Endothelial cell of umbilical vein (primary cell): ENCODE measurements around the gene IGSF23. TPM values are rescaled to one million over a fixed set of nuclear protein-coding genes. Genes with fewer than 3 reads are reported as not detected.

ENCODE experiments used
- BruUV-seq: library from RNA; stranded (reverse); fragments of 400-500 nt; replicated peaks from 2 replicates; lab custom pipeline; 2021; lab: Mats Ljungman, UMichigan
- CTCF ChIA-PET: fragments of 300-600, 350-600 bp; sonication (Branson Sonifier 250); formaldehyde crosslinking; loops from one replicate; lab custom pipeline; 2021; ENCODE audit warnings: antibody characterized with exemption, inconsistent platforms; lab: Charles Lee
- POLR2A ChIA-PET: fragments of 300-600, 350-600 bp; sonication (Branson Sonifier 250); formaldehyde crosslinking; loops from one replicate; lab custom pipeline; 2021; ENCODE audit warnings: antibody characterized with exemption, inconsistent platforms; lab: Charles Lee
- DNase-seq: peaks from one replicate; pipeline ENCODE4 v3.0.0-alpha.2; 2011; ENCODE audit warnings: low read depth, low spot score
- FAIRE-seq: peaks from 2 replicates; lab custom pipeline; 2011; peaks lifted over from hg19 to GRCh38; lab: Jason Lieb, UNC
- H2AFZ ChIP-seq: 2 replicates; pipeline ENCODE4 v1.6.0; 2012; ENCODE audit warnings: low read depth, low read length, control low read depth, inconsistent platforms
- H3K27ac ChIP-seq: 2 replicates; pipeline ENCODE4 v1.5.1; 2011; ENCODE audit warnings: low read depth, mild to moderate bottlenecking, control low read depth, low read length, moderate library complexity; ENCODE audit not compliant: insufficient read depth
- H3K27me3 ChIP-seq, 2 experiments: 2 replicates each; pipeline versions ENCODE4 v1.6.0 to v1.6.1; 2011; ENCODE audit warnings: low read length in 2 of 2, mixed read lengths in 1 of 2; ENCODE audit not compliant: control insufficient read depth in 2 of 2, insufficient read depth in 2 of 2
- H3K36me3 ChIP-seq, 2 experiments: 2 replicates in 1 of 2; 3 replicates in 1 of 2; pipeline ENCODE4 v1.5.1; 2011; ENCODE audit warnings: low read length in 2 of 2, mild to moderate bottlenecking in 1 of 2, moderate library complexity in 1 of 2; ENCODE audit not compliant: control insufficient read depth in 2 of 2, insufficient read depth in 2 of 2; ENCODE audit errors: extremely low read depth in 1 of 2
- H3K4me1 ChIP-seq: 3 replicates; pipeline ENCODE4 v1.5.1; 2011; ENCODE audit warnings: mild to moderate bottlenecking, low read length; ENCODE audit not compliant: control insufficient read depth, insufficient read depth; ENCODE audit errors: extremely low read depth
- H3K4me2 ChIP-seq: 2 replicates; pipeline ENCODE4 v1.6.1; 2011; ENCODE audit warnings: low read length, control low read depth, mixed read lengths; ENCODE audit not compliant: insufficient read depth
- H3K4me3 ChIP-seq, 3 experiments: fragments of 200-600 bp in 1 of 3; sonication (generic), shearing (Covaris generic) in 1 of 3; replicated peaks in 1 of 3; 2 replicates each; pipeline ENCODE4 v1.5.1; 2011 to 2016; ENCODE audit warnings: control low read depth in 3 of 3, low read length in 3 of 3, mild to moderate bottlenecking in 2 of 3, inconsistent platforms in 1 of 3, low read depth in 1 of 3, moderate library complexity in 1 of 3; ENCODE audit not compliant: insufficient read depth in 1 of 3
- H3K79me2 ChIP-seq: 2 replicates; pipeline ENCODE4 v1.6.0; 2012; ENCODE audit warnings: low read length, inconsistent platforms; ENCODE audit not compliant: control insufficient read depth, insufficient read depth
- H3K9ac ChIP-seq: replicated peaks from 2 replicates; pipeline ENCODE3; 2011; ENCODE audit warnings: low read length, control low read depth; ENCODE audit not compliant: insufficient read depth; ENCODE audit errors: extremely low read depth
- H3K9me1 ChIP-seq: replicated peaks from 3 replicates; pipeline ENCODE4 v1.6.0; 2011; ENCODE audit warnings: mild to moderate bottlenecking, low read length; ENCODE audit not compliant: control insufficient read depth, insufficient read depth; ENCODE audit errors: extremely low read depth
- H3K9me3 ChIP-seq: replicated peaks from 2 replicates; pipeline ENCODE4 v1.5.1; 2012; ENCODE audit warnings: low read length, inconsistent platforms; ENCODE audit not compliant: control insufficient read depth, insufficient read depth
- H4K20me1 ChIP-seq: replicated peaks from 2 replicates; pipeline ENCODE3; 2011; ENCODE audit warnings: mild to moderate bottlenecking, low read length; ENCODE audit not compliant: control insufficient read depth, insufficient read depth; ENCODE audit errors: extremely low read depth
- EZH2 ChIP-seq: IDR thresholded peaks from 2 replicates; pipeline ENCODE4 v1.6.1; 2012; ENCODE audit warnings: borderline replicate concordance, low read depth, mild to moderate bottlenecking, moderate library complexity, low read length, inconsistent platforms; ENCODE audit not compliant: severe bottlenecking
- FOS ChIP-seq: IDR thresholded peaks from 2 replicates; pipeline ENCODE4 v1.6.1; 2011; ENCODE audit warnings: mild to moderate bottlenecking, low read length, moderate library complexity, borderline replicate concordance; ENCODE audit not compliant: insufficient read depth
- GATA2 ChIP-seq: IDR thresholded peaks from 2 replicates; pipeline ENCODE4 v1.7.0; 2011; ENCODE audit warnings: low read depth, mild to moderate bottlenecking, moderate library complexity, mixed read lengths, low read length; ENCODE audit not compliant: insufficient read length, insufficient read depth
- JUN ChIP-seq: IDR thresholded peaks from 2 replicates; pipeline ENCODE4 v1.6.1; 2011; ENCODE audit warnings: borderline replicate concordance, low read depth; ENCODE audit not compliant: insufficient read length, insufficient read depth
- MAX ChIP-seq: IDR thresholded peaks from 2 replicates; pipeline ENCODE4 v1.6.1; 2011; ENCODE audit not compliant: insufficient read depth, insufficient read length
- MYC ChIP-seq: IDR thresholded peaks from one replicate; pipeline ENCODE4 v1.6.1; 2011; ENCODE audit warnings: mild to moderate bottlenecking, low read depth, low read length
- POLR2A ChIP-seq: IDR thresholded peaks from 2 replicates; pipeline ENCODE4 v1.6.1; 2012; ENCODE audit warnings: low read depth, mild to moderate bottlenecking, control low read depth, low read length
- POLR2AphosphoS5 ChIP-seq: IDR thresholded peaks from 2 replicates; pipeline ENCODE4 v1.6.1; 2012; ENCODE audit warnings: low read depth, mild to moderate bottlenecking, control low read depth, low read length, moderate library complexity; ENCODE audit not compliant: insufficient read depth
- dilution Hi-C: fragments of 300-500 bp; cut with MboI; formaldehyde crosslinking; loops from one replicate; pipeline ENCODE4 v1.15.0; 2019; ENCODE audit warnings: low sequenced_read_pairs; ENCODE audit not compliant: extremely low pct_ligation_motif_present
- intact Hi-C: fragments of 100-400 bp; cut with micrococcal nuclease; formaldehyde crosslinking; loops from one replicate; pipeline ENCODE4 v1.10.0; 2022
- polyA plus RNA-seq, 4 experiments: library from polyadenylated mRNA; depleted of rRNA in 3 of 4; stranded (reverse) in 3 of 4; unstranded in 1 of 4; fragments of >200 nt; gene quantifications; 2 replicates each; pipeline versions ENCODE4 v1.2.1 to v1.2.3, GENCODE V29; 2011 to 2012; ENCODE audit warnings: missing spikeins in 1 of 4
- total RNA-seq: library from RNA; stranded (reverse); gene quantifications from 2 replicates; pipeline ENCODE4 v1.2.3, GENCODE V29; 2021
- TF ChIP-seq, protein P1 (sequence below), 2 donors: IDR thresholded peaks; 1 replicate in 1 of 2; 2 replicates in 1 of 2; pipeline ENCODE4 v1.5.1; 2011; ENCODE audit warnings: low read length in 2 of 2, mild to moderate bottlenecking in 2 of 2, moderate library complexity in 2 of 2, control low read depth in 1 of 2, inconsistent platforms in 1 of 2, low read depth in 1 of 2; ENCODE audit not compliant: insufficient read depth in 1 of 2; ENCODE audit errors: extremely low read depth in 1 of 2

The IGSF23 gene
- total and polyA plus RNA-seq, 2 donors (not counting 3 experiments of a cell fraction or from before 2014, with no cell fraction given), result 0.73 TPM; not detected in 1

DNA sequence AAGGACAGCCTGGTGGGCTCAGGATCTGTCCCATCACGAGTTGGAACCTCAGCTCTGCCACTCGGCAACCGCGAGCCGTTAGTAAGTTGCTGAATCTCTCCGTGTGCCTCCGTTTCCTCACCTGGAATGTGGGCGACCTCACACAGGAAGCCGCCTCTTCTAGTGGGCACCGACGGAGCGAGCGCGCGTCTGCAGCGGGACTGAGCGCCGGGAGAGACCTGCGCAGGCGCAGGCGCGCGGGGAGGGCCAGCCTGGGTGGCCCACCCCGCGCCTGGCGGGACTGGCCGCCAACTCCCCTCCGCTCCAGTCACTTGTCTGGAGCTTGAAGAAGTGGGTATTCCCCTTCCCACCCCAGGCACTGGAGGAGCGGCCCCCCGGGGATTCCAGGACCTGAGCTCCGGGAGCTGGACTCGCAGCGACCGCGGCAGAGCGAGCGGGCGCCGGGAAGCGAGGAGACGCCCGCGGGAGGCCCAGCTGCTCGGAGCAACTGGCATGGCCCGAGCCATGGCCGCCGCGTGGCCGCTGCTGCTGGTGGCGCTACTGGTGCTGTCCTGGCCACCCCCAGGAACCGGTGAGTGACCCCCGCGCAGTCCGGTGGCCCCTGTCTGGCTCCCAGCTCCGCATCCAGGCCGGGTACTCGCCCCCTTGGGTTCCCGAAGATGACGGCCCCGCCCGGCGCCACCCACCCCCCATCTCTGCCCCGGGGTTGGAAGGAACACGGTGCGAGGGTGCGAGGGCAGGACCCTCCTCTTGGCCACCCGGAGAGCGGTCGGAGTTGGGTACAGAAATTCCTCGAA is 30.4 kb downstream of the IGSF23 start, which contains the start of gene PVR:
TSS of gene PVR (plus strand) at position 306 of the 797 bp plus-strand sequence. CDS start at position 493, 187 bp downstream.
- CTCF ChIA-PET, result interaction anchor here (0.7 to 2.6 kb wide), 13 partner anchors 11 to 127 kb away, joined by 3 to 27 read pairs (median 7); no protein-coding TSS in a partner anchor
- TF ChIP-seq, protein P1, sequence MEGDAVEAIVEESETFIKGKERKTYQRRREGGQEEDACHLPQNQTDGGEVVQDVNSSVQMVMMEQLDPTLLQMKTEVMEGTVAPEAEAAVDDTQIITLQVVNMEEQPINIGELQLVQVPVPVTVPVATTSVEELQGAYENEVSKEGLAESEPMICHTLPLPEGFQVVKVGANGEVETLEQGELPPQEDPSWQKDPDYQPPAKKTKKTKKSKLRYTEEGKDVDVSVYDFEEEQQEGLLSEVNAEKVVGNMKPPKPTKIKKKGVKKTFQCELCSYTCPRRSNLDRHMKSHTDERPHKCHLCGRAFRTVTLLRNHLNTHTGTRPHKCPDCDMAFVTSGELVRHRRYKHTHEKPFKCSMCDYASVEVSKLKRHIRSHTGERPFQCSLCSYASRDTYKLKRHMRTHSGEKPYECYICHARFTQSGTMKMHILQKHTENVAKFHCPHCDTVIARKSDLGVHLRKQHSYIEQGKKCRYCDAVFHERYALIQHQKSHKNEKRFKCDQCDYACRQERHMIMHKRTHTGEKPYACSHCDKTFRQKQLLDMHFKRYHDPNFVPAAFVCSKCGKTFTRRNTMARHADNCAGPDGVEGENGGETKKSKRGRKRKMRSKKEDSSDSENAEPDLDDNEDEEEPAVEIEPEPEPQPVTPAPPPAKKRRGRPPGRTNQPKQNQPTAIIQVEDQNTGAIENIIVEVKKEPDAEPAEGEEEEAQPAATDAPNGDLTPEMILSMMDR (IDR thresholded peaks at IDR 0.05; ENCODE audit: extremely low read depth in 1 of 2, insufficient read depth in 1 of 2, low read depth in 1 of 2, low read length in 2 of 2), result peak in 1 of 2 donors; percentile 10
- peak; percentile 5 for TF ChIP-seq FOS
- TF ChIP-seq MYC, result no peak
- peak; percentile 86 for TF ChIP-seq POLR2A
- peak; percentile 90 for TF ChIP-seq POLR2AphosphoS5
- no peak for TF ChIP-seq EZH2
- TF ChIP-seq JUN, result no peak
- TF ChIP-seq GATA2, result no peak
- no peak for TF ChIP-seq MAX

More for the DNA sequence above, 30.4 kb downstream of the IGSF23 start, which contains the start of gene PVR:
- peak within 1 kb of the TSS; percentile 97 for H3K9ac ChIP-seq
- H3K4me2 ChIP-seq, result peak within 1 kb of the TSS; percentile 60
- peak; percentile 83 for DNase-seq
- intact Hi-C loops (loop anchor here (1.0 kb wide), 3 partner anchors 37 to 56 kb away; no protein-coding TSS in a partner anchor), dilution Hi-C loops (no loop called here)
- H3K9me1 ChIP-seq, result no peaks in the 10 kb centered on the region
- H4K20me1 ChIP-seq, result no peaks in the 10 kb centered on the region
- peak within 1 kb of the TSS; percentile 89 for H3K27ac ChIP-seq
- H3K36me3 ChIP-seq, result peaks cover 0 to 5% of the 10 kb centered on the region in 2 experiments
- POLR2A ChIA-PET, result interaction anchor here (0.6 to 1.4 kb wide), 7 partner anchors 10 to 73 kb away, joined by 3 to 8 read pairs (median 4); no protein-coding TSS in a partner anchor
- H2AFZ ChIP-seq, result peak within 1 kb of the TSS; percentile 47
- H3K4me1 ChIP-seq, result peaks cover 41% of the 10 kb centered on the region
- H3K79me2 ChIP-seq, result peaks cover 46% of the 10 kb centered on the region
- peak; percentile 78 for FAIRE-seq
- H3K4me3 ChIP-seq, result peak within 1 kb of the TSS; percentile 83 to 89 (median 85)
- H3K9me3 ChIP-seq, result no peaks in the 10 kb centered on the region
- TSS peak; percentile 55 for BruUV-seq
- no peaks in the 10 kb centered on the region for H3K27me3 ChIP-seq
